Psoas muscle (tissue), 8 donors: ENCODE measurements around the gene RABGGTA. TPM values are rescaled to one million over a fixed set of nuclear protein-coding genes. Genes with fewer than 3 reads are reported as not detected.
"Not testable (repeated sequence)": the region's sequence is repeated elsewhere in the genome, so short reads cannot be mapped to it uniquely, and the experiment has no call there.

Source experiments
- ATAC-seq, 4 donors: fragments of 200-7000 bp; cut with Tn5 transposase; one replicate each; pipeline ENCODE4 v1.9.1; 2020; ENCODE audit warnings: moderate library complexity in 3 of 4, mild to moderate bottlenecking in 2 of 4
- DNase-seq, 2 donors: peaks; one replicate each; pipeline ENCODE4 v3.0.0-alpha.2; 2020
- H3K27ac ChIP-seq: fragments of 200-600 bp; one replicate; pipeline ENCODE4 v1.8.0; 2022
- H3K27me3 ChIP-seq, 3 donors: fragments of 200-600 bp in 1 of 3; one replicate each; pipeline versions ENCODE4 v1.6.1 to v1.8.0; 2013 to 2022; ENCODE audit warnings: low read length in 2 of 3, mild to moderate bottlenecking in 2 of 3, moderate library complexity in 1 of 3; ENCODE audit not compliant: insufficient read depth in 3 of 3
- H3K36me3 ChIP-seq, 2 donors: fragments of 200-600 bp in 1 of 2; one replicate each; pipeline versions ENCODE4 v1.6.1 to v1.8.0; 2013 to 2022; ENCODE audit warnings: low read depth in 1 of 2, mild to moderate bottlenecking in 1 of 2, moderate library complexity in 1 of 2; ENCODE audit not compliant: insufficient read depth in 1 of 2
- H3K4me1 ChIP-seq: fragments of 200-600 bp; one replicate; pipeline ENCODE4 v1.8.0; 2022
- H3K4me3 ChIP-seq: fragments of 200-600 bp; one replicate; pipeline ENCODE4 v1.8.0; 2022; ENCODE audit warnings: mild to moderate bottlenecking
- H3K9me3 ChIP-seq: fragments of 200-600 bp; one replicate; pipeline ENCODE4 v1.8.0; 2022
- CTCF ChIP-seq: fragments of 200-600 bp; IDR thresholded peaks from one replicate; pipeline ENCODE4 v1.8.0; 2022; ENCODE audit warnings: antibody characterized with exemption
- WGBS, 3 donors: extraction: QIAGEN DNeasy Blood & Tissue Kit; methylation state at CpG; one replicate each; pipeline versions ENCODE4 v1.1.6 to v1.1.7; 2013; 5-methylcytosine and 5-hydroxymethylcytosine counted together
- intact Hi-C, 2 donors: fragments of 100-400 bp; cut with DNase I; formaldehyde crosslinking; loops; one replicate each; pipeline versions ENCODE4 v1.11.0 to v1.14.2; 2022
- polyA plus RNA-seq, 3 donors: library from polyadenylated mRNA; stranded (reverse); fragments of 200-250 nt; gene quantifications; one replicate each; pipeline ENCODE4 v1.2.3, GENCODE V29; 2013
- total RNA-seq, 4 donors: library from RNA; stranded (reverse); fragmentation: NEBNext Ultra II Directional in 2 of 4; extraction: Animal tissue kit (Norgen Biotek cat#: 25700) in 2 of 4; gene quantifications; one replicate each; pipeline versions ENCODE4 v1.2.1 to v1.2.4, GENCODE V29; 2021 to 2023
- donor health status: healthy with polysubstance abuse.
- donor health status: DM: no; HTN: no; CAD: no; lungs with moderate emphysema.
- donor health status: Bipolar disorder and iron deficiency.
- donor health status: healthy.
- donor health status: DM: yes; HTN: yes; CAD: no.
- donor health status: DM: no; HTN: no; CAD: no.
- donor health status: DM: no; HTN: no; CAD: no.
- donor health status: DM: yes; HTN: yes; CAD: no.

The RABGGTA gene
- total and polyA plus RNA-seq, 7 donors: 15.1 to 36.2 (median 17.5) TPM

- ATAC-seq (no peak), DNase-seq (no peak)
- Histone ChIP-seq H3K4me3 (no peak overlapping the region), H3K9me3 (no peaks in the 10 kb centered on the region), H3K27me3 (no peaks in the 10 kb centered on the region), H3K4me1 (peaks cover 21% of the 10 kb centered on the region), H3K36me3 (peaks cover 0 to 27% of the 10 kb centered on the region in 2 donors), H3K27ac (no peak overlapping the region)
- WGBS, 3 donors: 0 to 54% (median 0%) methylated on average over 1 of the region's 1 CpG
- intact Hi-C loops: no loop called here
- TF ChIP-seq CTCF: no peak
Measured at GRCh38 chr14:24228902-24229301, 42.5 kb downstream of the RABGGTA start.

DNA sequence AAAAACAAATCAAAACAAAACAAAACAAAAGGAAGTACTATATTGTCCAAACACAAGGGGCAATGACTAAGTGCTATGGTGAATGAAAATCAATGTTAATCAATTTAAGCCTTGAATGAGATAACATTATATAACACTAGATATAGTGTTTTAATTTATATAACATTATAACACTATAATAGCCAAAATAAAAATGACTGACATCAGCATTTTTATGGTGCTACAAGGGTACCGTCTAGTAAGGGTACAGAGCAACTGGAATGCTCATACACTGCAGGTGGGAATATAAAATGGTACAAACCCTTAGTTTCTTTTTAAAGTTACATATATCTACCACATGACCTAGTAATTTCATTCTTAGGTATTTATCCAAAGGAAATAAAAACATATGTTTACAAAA lies 44.9 kb downstream of the RABGGTA start:
- 44 to 58% (median 53%) methylated on average over 1 of the region's 1 CpG for WGBS, 3 donors
- intact Hi-C loops: no loop called here

GRCh38 chr14:24224618-24225071 lies 46.8 kb downstream of the RABGGTA start:
- WGBS, 3 donors: 61 to 74% (median 68%) methylated on average over 7 of the region's 7 CpGs
- Histone ChIP-seq H3K27me3 (no peaks in the 10 kb centered on the region), H3K4me1 (peaks cover 3% of the 10 kb centered on the region), H3K4me3 (no peak overlapping the region), H3K27ac (peak overlapping the region; percentile 53), H3K36me3 (peaks cover 0 to 22% of the 10 kb centered on the region in 2 donors), H3K9me3 (no peaks in the 10 kb centered on the region)
- no peak for TF ChIP-seq CTCF
- ATAC-seq: peak in 2 of 4 donors; percentile 31
- intact Hi-C loops: no loop called here
- no peak for DNase-seq

More for the DNA sequence above, 44.9 kb downstream of the RABGGTA start:
- H3K9me3 ChIP-seq: no peaks in the 10 kb centered on the region
- TF ChIP-seq CTCF: no peak
- H3K36me3 ChIP-seq: peaks cover 0 to 24% of the 10 kb centered on the region in 2 donors
- ATAC-seq (no peak), DNase-seq (no peak)
- no peak overlapping the region for H3K4me3 ChIP-seq
- H3K27me3 ChIP-seq: no peaks in the 10 kb centered on the region
- H3K27ac ChIP-seq: no peak overlapping the region
- H3K4me1 ChIP-seq: peaks cover 12% of the 10 kb centered on the region

DNA sequence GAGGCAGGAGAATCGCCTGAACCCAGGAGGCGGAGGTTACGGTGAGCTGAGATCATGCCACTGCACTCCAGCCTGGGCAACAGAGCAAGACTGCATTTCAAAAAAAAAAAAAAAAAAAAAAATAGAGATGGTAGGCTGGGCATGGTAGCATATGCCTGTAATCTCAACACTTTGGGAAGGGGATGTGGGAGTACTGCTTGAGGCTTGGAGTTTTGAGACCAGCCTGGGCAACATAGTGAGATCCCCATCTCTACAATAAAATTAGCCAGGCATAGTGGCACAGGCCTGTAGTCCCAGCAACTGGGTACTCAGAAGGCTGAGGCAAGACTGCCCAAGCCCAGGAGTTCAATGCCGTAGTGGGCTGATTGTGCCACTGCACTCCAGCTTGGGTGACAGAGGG lies 48.4 kb downstream of the RABGGTA start:
- whole genome bisulfite sequencing, 3 donors: 98 to 100% (median 99%) methylated on average over 4 of the region's 4 CpGs

DNA sequence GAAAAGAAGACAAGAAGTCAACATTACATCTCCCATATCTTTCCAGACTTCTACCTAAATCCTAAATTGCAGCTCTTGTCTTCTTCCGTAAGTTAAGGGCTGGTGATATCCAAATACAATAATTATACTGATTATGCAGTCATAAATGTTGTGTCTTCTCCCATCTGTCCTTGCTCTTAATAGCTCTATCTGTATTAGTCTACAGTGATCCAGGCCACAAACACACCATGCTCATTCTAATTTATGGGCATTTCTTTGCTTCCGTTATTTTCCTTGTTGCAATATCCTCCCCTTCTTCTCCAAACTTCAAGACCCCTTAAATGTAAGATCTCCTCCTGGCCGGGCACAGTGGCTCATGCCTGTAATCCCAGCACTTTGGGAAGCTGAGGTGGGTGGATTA lies 51.9 kb downstream of the RABGGTA start:
- H3K27ac ChIP-seq: no peak overlapping the region
- no peaks in the 10 kb centered on the region for H3K9me3 ChIP-seq
- no peak for TF ChIP-seq CTCF
- H3K4me1 ChIP-seq: peaks cover 8% of the 10 kb centered on the region
- H3K4me3 ChIP-seq: no peak overlapping the region
- no peak for DNase-seq
- intact Hi-C loops: no loop called here
- no peaks in the 10 kb centered on the region for H3K27me3 ChIP-seq
- H3K36me3 ChIP-seq: peaks cover 3 to 21% of the 10 kb centered on the region in 2 donors
- WGBS, 3 donors: 55 to 61% (median 58%) methylated on average over 3 of the region's 3 CpGs
- ATAC-seq: no peak

More for the DNA sequence above, 48.4 kb downstream of the RABGGTA start:
- ATAC-seq, intact Hi-C loops, H3K27me3 ChIP-seq, H3K9me3 ChIP-seq, H3K4me3 ChIP-seq, H3K4me1 ChIP-seq, H3K27ac ChIP-seq, DNase-seq: not testable (repeated sequence)
- H3K36me3 ChIP-seq: peaks cover 0 to 16% of the 10 kb centered on the region in 2 donors
